ENCODE measurements around the gene ATXN1. TPM values are rescaled to one million over a fixed set of nuclear protein-coding genes. Genes with fewer than 3 reads are reported as not detected.

The ATXN1 gene
- total RNA-seq, 5 donors from 2014 or later (not counting 1 experiment from before 2014, with no cell fraction given): 65.1 to 101 (median 77.5) TPM

DNA sequence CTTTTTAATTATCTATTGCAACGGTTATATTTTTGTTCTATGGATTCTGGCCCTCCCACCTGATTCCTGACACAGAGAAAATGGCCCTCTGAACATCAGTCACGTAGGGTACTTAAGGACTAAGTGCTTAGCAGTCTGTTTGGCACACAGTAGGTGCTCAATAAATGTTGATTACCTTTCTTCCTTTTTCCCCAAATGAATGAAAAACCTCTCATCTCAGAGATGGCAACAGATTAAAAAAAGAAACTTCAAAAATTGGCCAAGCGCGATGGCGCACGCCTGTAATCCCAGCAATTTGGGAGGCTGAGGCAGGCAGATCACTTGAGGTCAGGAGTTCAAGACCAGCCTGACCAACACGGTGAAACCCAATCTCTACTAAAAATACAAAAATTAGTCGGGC, 31.5 kb downstream of the ATXN1 start:
- H3K36me3 Mint-ChIP-seq: peaks cover 26% of the 10 kb centered on the region
- Histone ChIP-seq H3K27me3 (replicated peaks in 1 of 2; ENCODE audit: control insufficient read depth in 2 of 2, extremely low read depth in 1 of 2, insufficient read depth in 2 of 2, low read length in 1 of 2) (no peaks in the 10 kb centered on the region), H3K36me3 (ENCODE audit: control insufficient read depth in 2 of 2, extremely low read depth in 1 of 2, insufficient read depth in 1 of 2, low read length in 1 of 2) (peaks cover 0 to 3% of the 10 kb centered on the region in 2 donors), H3K9me3 (no peaks in the 10 kb centered on the region), H3K4me3 (ENCODE audit: control insufficient read depth in 1 of 2, extremely low read depth in 1 of 2, low read length in 1 of 2) (no peak overlapping the region), H3K4me1 (ENCODE audit: control insufficient read depth in 1 of 2, extremely low read depth in 1 of 2, insufficient read depth in 2 of 2, low read length in 2 of 2) (peaks cover 6 to 31% of the 10 kb centered on the region in 2 experiments), H3K27ac (ENCODE audit: low read length) (no peak overlapping the region)
- H3K4me1 Mint-ChIP-seq: peaks cover 25 to 67% (median 50%) of the 10 kb centered on the region in 3 donors
- no peak overlapping the region for H3K27ac Mint-ChIP-seq
- ATAC-seq (replicated peaks in 1 of 4) (no peak), DNase-seq (no peak)
- no peak overlapping the region for H3K4me3 Mint-ChIP-seq
- no peaks in the 10 kb centered on the region for H3K9me3 Mint-ChIP-seq
- H3K27me3 Mint-ChIP-seq: no peaks in the 10 kb centered on the region
- 86% methylated on average over 2 of the region's 8 CpGs for whole genome bisulfite sequencing (ENCODE audit: insufficient coverage)
- ChIA-PET POLR2A (interaction anchor here in 1 of 2 donors (1.7 kb wide), 1 partner anchor 29 kb away, joined by 5 read pairs; no protein-coding TSS in a partner anchor), CTCF (interaction anchor here (0.5 to 1.0 kb wide), 2 partner anchors 41 to 872 kb away, joined by 3 read pairs; no protein-coding TSS in a partner anchor)

DNA sequence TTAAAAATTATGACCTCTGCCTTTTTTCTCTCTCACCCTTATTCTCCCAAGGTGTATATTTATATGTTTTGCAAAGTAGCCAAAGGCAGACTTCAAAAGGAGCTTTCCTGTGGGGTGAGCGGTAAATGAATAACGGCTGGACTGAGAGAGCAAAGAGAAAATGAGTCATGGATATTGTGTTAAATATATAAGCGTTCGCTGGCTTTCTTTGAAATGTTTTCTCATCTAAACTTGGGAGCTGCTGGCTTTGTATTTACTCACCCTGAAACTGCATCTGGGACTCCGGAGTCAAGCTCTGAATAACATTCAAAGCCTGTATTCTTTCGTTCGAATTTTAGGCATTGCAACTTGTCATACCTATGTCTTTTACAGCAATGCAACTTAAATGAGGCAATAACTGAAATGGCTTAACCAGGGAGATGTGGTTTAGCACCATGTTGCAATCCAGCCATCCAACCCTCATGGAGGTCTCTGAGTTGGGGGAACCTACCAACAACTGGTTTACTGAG, 32.0 kb downstream of the ATXN1 start:
- POLR2A ChIA-PET: interaction anchor here in 1 of 2 donors (1.7 kb wide), 1 partner anchor 30 kb away, joined by 5 read pairs; no protein-coding TSS in a partner anchor
- Histone ChIP-seq H3K36me3 (ENCODE audit: control insufficient read depth in 2 of 2, extremely low read depth in 1 of 2, insufficient read depth in 1 of 2, low read length in 1 of 2) (peaks cover 0 to 3% of the 10 kb centered on the region in 2 donors), H3K4me3 (ENCODE audit: control insufficient read depth in 1 of 2, extremely low read depth in 1 of 2, low read length in 1 of 2) (no peak overlapping the region), H3K27ac (ENCODE audit: low read length) (no peak overlapping the region), H3K9me3 (no peaks in the 10 kb centered on the region), H3K4me1 (ENCODE audit: control insufficient read depth in 1 of 2, extremely low read depth in 1 of 2, insufficient read depth in 2 of 2, low read length in 2 of 2) (peaks cover 8 to 33% of the 10 kb centered on the region in 2 experiments), H3K27me3 (replicated peaks in 1 of 2; ENCODE audit: control insufficient read depth in 2 of 2, extremely low read depth in 1 of 2, insufficient read depth in 2 of 2, low read length in 1 of 2) (no peaks in the 10 kb centered on the region)
- H3K4me1 Mint-ChIP-seq: peaks cover 27 to 69% (median 54%) of the 10 kb centered on the region in 3 donors
- H3K27me3 Mint-ChIP-seq: no peaks in the 10 kb centered on the region
- CTCF ChIA-PET: interaction anchor here in 1 of 2 donors (0.5 kb wide), 1 partner anchor 873 kb away, joined by 3 read pairs; no protein-coding TSS in a partner anchor
- no peaks in the 10 kb centered on the region for H3K9me3 Mint-ChIP-seq
- peaks cover 23% of the 10 kb centered on the region for H3K36me3 Mint-ChIP-seq
- H3K27ac Mint-ChIP-seq: peak overlapping the region in 1 of 2 donors; percentile 25
- peak in 1 of 4 experiments; percentile 24 for ATAC-seq (replicated peaks in 1 of 4)
- WGBS (ENCODE audit: insufficient coverage): 17% methylated on average over 3 of the region's 7 CpGs
- no peak overlapping the region for H3K4me3 Mint-ChIP-seq
- no peak for DNase-seq

DNA sequence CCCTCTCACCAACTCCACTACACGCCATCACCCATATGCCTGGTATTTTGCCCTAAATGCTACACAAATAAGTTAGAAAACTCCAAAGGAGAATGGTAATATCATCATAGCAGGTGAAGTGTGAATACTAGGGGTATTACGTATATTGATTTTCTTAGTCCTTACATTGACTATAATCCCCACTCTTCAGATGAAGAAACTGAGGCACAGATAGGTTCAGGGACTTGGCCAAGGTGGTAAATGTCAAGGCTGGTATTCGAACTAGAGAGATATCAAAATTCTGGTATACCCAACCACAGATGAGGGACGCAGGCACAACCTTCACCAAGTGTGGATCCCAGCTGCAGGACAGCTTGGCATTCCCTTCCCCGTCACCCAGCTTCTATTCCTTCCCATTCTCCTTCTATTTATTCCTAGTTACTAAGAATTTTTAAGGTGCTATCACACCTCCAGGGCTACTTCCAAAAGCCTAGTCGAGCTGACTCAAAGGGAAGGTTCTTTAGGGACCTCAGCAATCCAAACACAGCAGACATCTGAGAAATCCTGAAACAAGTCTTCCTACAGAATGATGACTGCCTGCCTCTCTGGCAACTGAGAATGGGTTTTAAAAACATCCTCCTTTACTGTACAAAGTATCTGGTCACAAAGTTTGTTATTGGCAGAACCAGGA, 32.6 kb downstream of the ATXN1 start:
- H3K4me3 Mint-ChIP-seq: no peak overlapping the region
- ChIA-PET POLR2A (interaction anchor here in 1 of 2 donors (0.6 kb wide), 1 partner anchor 1622 kb away, joined by 4 read pairs; no protein-coding TSS in a partner anchor), CTCF (interaction anchor here in 1 of 2 donors (0.6 kb wide), 1 partner anchor 35 kb away, joined by 3 read pairs; no protein-coding TSS in a partner anchor)
- Histone ChIP-seq H3K9me3 (no peaks in the 10 kb centered on the region), H3K27ac (ENCODE audit: low read length) (no peak overlapping the region), H3K36me3 (ENCODE audit: control insufficient read depth in 2 of 2, extremely low read depth in 1 of 2, insufficient read depth in 1 of 2, low read length in 1 of 2) (peaks cover 0 to 3% of the 10 kb centered on the region in 2 donors), H3K4me3 (ENCODE audit: control insufficient read depth in 1 of 2, extremely low read depth in 1 of 2, low read length in 1 of 2) (no peak overlapping the region), H3K4me1 (ENCODE audit: control insufficient read depth in 1 of 2, extremely low read depth in 1 of 2, insufficient read depth in 2 of 2, low read length in 2 of 2) (peaks cover 12 to 34% of the 10 kb centered on the region in 2 experiments), H3K27me3 (replicated peaks in 1 of 2; ENCODE audit: control insufficient read depth in 2 of 2, extremely low read depth in 1 of 2, insufficient read depth in 2 of 2, low read length in 1 of 2) (no peaks in the 10 kb centered on the region)
- H3K36me3 Mint-ChIP-seq: peaks cover 22% of the 10 kb centered on the region
- no peaks in the 10 kb centered on the region for H3K27me3 Mint-ChIP-seq
- DNase-seq (no peak), ATAC-seq (replicated peaks in 1 of 4) (no peak)
- peak overlapping the region in 1 of 2 donors; percentile 25 for H3K27ac Mint-ChIP-seq
- peaks cover 31 to 70% (median 57%) of the 10 kb centered on the region in 3 donors for H3K4me1 Mint-ChIP-seq
- WGBS (ENCODE audit: insufficient coverage): 82% methylated on average over 3 of the region's 6 CpGs
- no peaks in the 10 kb centered on the region for H3K9me3 Mint-ChIP-seq

DNA sequence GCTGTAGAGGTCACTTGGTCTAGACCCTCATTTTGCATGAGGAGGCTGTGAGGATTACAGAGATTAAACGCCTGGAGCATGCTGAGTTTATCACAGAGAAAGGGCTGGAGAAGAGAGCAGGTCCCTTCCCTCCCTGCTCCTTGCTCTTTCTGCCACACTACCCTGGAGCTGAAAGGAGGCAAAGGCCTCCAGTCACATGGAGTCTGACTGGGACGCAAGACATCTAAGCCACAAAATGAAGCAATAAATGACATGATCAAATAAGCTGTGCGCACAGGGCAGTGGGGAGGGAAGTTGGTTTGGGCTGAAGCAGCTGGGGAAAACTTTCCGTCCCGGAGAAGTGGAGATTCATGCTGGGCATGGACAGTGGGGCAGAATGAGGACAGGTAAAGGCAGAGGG, 33.3 kb downstream of the ATXN1 start:
- Histone ChIP-seq H3K36me3 (ENCODE audit: control insufficient read depth in 2 of 2, extremely low read depth in 1 of 2, insufficient read depth in 1 of 2, low read length in 1 of 2) (peaks cover 0 to 3% of the 10 kb centered on the region in 2 donors), H3K27me3 (replicated peaks in 1 of 2; ENCODE audit: control insufficient read depth in 2 of 2, extremely low read depth in 1 of 2, insufficient read depth in 2 of 2, low read length in 1 of 2) (no peaks in the 10 kb centered on the region), H3K9me3 (no peaks in the 10 kb centered on the region), H3K27ac (ENCODE audit: low read length) (no peak overlapping the region), H3K4me1 (ENCODE audit: control insufficient read depth in 1 of 2, extremely low read depth in 1 of 2, insufficient read depth in 2 of 2, low read length in 2 of 2) (peaks cover 12 to 31% of the 10 kb centered on the region in 2 experiments), H3K4me3 (ENCODE audit: control insufficient read depth in 1 of 2, extremely low read depth in 1 of 2, low read length in 1 of 2) (no peak overlapping the region)
- WGBS (ENCODE audit: insufficient coverage): 96% methylated on average over 5 of the region's 5 CpGs
- Mint-ChIP-seq H3K4me3 (no peak overlapping the region), H3K4me1 (peaks cover 31 to 72% (median 58%) of the 10 kb centered on the region in 3 donors), H3K27me3 (no peaks in the 10 kb centered on the region), H3K9me3 (no peaks in the 10 kb centered on the region), H3K27ac (no peak overlapping the region), H3K36me3 (peaks cover 22% of the 10 kb centered on the region)
- ChIA-PET POLR2A (interaction anchor here (0.6 kb wide), 4 partner anchors 184 to 1623 kb away, joined by 3 to 10 read pairs (median 5); partner anchors contain the start of gene MYLIP (in 1 of the 2)), CTCF (interaction anchor here in 1 of 2 donors (0.6 kb wide), 1 partner anchor 35 kb away, joined by 3 read pairs; no protein-coding TSS in a partner anchor)
- ATAC-seq (replicated peaks in 1 of 4): no peak
- DNase-seq: no peak

DNA sequence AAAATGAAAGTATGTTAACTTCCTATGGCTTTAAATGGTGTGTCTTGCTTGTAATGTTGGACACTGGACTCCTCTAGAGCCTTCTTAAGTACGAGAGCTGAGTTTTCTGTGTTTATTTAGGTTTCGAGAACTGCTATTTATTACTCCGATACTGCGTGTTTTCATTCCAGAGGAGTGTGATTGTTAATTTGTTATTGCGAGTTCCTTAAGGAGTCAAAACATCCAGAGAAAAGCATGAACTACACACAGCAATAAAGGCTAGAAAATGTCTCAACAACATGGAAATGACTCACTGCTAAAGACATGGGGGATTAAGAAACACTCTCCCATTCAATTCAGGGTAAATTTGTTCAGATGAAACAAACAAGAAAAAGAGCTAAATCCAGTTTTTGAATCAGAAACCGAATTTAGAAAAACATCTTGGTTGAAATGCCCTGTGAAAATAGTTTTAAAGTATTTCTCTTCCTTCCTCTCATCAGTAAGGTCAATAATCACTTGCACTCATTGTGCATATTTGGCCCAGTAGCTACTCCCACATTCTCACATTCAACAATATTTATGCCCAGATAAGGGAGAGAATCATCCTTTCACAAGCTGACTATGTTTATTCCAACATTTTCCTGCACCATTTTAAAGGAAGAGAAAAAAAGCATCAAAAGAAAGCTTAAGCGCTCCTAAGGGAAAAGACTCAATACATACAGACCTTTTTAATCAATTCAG, 36.0 kb downstream of the ATXN1 start:
- Histone ChIP-seq H3K27ac (ENCODE audit: low read length) (no peak overlapping the region), H3K9me3 (no peaks in the 10 kb centered on the region), H3K4me1 (ENCODE audit: control insufficient read depth in 1 of 2, extremely low read depth in 1 of 2, insufficient read depth in 2 of 2, low read length in 2 of 2) (peaks cover 6 to 16% of the 10 kb centered on the region in 2 experiments), H3K36me3 (ENCODE audit: control insufficient read depth in 2 of 2, extremely low read depth in 1 of 2, insufficient read depth in 1 of 2, low read length in 1 of 2) (peaks cover 0 to 6% of the 10 kb centered on the region in 2 donors), H3K4me3 (ENCODE audit: control insufficient read depth in 1 of 2, extremely low read depth in 1 of 2, low read length in 1 of 2) (no peak overlapping the region), H3K27me3 (replicated peaks in 1 of 2; ENCODE audit: control insufficient read depth in 2 of 2, extremely low read depth in 1 of 2, insufficient read depth in 2 of 2, low read length in 1 of 2) (no peaks in the 10 kb centered on the region)
- Mint-ChIP-seq H3K27ac (no peak overlapping the region), H3K4me1 (peaks cover 7 to 57% (median 38%) of the 10 kb centered on the region in 3 donors), H3K4me3 (no peak overlapping the region), H3K27me3 (no peaks in the 10 kb centered on the region), H3K9me3 (no peaks in the 10 kb centered on the region), H3K36me3 (peaks cover 19% of the 10 kb centered on the region)
- CTCF ChIA-PET: interaction anchor here (0.6 to 0.9 kb wide), 6 partner anchors 13 to 343 kb away, joined by 3 read pairs; no protein-coding TSS in a partner anchor
- ATAC-seq (replicated peaks in 1 of 4) (no peak), DNase-seq (no peak)
- POLR2A ChIA-PET: interaction anchor here (0.6 to 1.2 kb wide), 3 partner anchors 9 to 28 kb away, joined by 3 to 4 read pairs (median 3); no protein-coding TSS in a partner anchor
- WGBS (ENCODE audit: insufficient coverage): no CpG with 5 or more reads among the region's 7 CpGs
